GM12801 (cell line): ENCODE measurements around the gene JPT1.

Experiments used
- TF ChIP-seq, protein P1 (sequence below): IDR thresholded peaks from one replicate; pipeline ENCODE4 v1.5.1; 2011; ENCODE audit warnings: control low read depth; ENCODE audit not compliant: insufficient read length; ENCODE audit errors: extremely low read depth

The JPT1 gene

DNA sequence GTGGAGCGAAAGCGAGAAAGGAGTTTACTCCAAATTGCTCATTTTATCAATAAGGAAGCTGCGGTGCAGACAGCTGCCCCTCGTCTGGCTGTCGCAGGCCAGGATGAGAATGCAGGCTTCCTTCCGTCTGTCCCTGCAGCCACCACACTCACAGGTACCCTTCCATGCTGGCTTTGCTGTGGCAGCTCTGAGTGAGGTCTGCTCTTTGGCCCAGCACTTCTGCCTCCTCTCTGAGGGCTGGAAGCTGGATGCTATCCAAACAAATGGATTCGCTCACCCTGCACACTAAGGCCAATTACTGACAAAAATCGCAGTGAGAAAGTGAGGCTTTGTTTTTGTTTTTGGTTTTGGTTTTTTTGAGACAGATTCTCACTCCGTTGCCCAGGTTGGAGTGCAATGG is 37.6 kb downstream of the JPT1 start:
- TF ChIP-seq, protein P1, sequence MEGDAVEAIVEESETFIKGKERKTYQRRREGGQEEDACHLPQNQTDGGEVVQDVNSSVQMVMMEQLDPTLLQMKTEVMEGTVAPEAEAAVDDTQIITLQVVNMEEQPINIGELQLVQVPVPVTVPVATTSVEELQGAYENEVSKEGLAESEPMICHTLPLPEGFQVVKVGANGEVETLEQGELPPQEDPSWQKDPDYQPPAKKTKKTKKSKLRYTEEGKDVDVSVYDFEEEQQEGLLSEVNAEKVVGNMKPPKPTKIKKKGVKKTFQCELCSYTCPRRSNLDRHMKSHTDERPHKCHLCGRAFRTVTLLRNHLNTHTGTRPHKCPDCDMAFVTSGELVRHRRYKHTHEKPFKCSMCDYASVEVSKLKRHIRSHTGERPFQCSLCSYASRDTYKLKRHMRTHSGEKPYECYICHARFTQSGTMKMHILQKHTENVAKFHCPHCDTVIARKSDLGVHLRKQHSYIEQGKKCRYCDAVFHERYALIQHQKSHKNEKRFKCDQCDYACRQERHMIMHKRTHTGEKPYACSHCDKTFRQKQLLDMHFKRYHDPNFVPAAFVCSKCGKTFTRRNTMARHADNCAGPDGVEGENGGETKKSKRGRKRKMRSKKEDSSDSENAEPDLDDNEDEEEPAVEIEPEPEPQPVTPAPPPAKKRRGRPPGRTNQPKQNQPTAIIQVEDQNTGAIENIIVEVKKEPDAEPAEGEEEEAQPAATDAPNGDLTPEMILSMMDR = no peak

DNA sequence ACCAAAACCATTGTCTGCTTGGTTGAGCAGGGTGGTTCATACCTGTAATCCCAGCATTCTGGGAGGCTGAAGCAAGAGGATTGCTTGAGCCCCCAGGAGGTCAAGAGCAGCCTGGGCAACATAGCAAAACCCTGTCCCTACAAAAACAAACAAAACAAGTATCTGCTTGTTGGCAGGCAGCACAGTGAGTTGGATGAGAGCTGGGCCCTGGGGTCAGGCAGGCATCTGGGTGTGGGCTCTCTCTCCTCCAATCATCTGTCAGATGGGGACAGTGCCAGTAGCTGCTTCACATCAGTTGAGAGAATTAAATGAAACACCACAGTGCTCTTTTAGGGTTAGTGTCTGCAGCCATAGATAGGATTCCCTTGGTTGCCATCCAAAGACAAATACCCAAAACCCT is 38.8 kb downstream of the JPT1 start:
- TF ChIP-seq, protein P1 = no peak

DNA sequence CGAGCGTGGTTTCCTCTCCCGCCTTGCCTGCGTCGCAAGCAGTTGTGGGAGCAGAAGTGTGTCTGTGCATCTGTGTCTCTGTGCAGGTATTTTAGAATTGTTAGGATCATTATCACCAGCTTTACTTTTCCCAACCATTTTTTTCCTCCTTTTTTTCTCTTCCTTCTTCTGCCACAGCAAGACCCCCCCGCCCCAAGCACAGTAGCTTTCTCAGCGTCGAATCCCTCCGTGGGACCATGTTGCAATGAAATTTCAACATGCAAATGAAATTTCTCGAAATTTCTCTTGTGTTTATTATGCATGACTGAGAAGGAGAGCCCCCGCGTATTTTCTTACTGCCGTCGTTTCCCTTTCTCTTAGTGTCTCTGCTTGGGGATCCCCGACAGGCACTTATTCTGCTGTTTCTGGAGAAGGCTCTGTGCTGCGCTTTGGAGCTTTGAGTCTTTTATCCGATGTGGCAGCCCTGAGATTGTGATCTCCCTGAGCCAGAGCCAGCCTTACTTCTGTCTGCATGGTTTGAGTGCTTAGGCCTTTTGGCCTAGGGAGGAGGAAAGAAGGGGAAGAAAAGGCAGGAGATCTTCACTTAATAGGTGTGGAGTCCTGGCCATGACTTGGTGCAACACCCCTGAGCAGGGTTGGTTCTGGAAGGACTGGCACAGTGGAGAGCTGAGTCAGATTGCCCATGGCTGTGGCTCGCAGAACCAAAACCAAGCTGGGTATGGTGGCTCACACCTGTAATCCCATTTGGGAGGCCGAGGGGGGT is 39.6 kb downstream of the JPT1 start:
- TF ChIP-seq, protein P1 = no peak

DNA sequence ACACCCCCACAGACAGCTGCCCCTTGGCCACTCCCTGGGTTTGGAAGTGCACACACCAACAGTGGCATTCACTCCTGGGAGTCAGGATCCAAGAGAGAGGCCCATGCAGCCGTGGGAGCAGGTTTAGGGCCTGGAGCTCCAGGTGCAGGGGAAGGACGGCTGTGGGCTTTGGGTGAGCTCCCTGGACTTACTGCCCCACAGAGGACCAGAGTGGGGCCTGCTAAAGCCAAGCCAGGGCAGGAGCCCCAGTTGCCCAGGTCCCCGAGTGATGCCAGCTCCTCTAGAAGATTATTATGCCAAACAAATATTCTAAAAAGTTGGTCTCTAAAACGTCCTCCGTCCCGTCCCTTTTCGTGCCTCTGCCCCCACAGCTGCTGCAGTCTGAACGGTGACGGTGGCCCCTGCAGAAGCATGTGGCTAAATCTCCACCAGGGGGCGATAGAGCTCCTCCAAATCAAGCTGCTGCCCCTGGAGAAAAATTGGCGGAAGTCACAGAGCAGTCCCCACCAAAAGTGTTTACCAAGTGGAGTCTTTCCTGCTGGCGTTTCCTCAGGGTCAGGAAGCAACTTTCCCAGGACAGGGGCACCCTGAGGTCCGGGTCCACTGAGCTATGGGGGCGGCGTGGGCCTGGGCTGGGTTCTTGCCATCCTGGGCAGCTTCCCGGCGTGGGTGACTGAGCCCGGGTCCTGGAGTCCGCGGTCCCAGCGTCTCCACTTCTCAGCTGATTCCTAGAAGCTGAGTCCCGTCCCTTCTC is 40.3 kb downstream of the JPT1 start:
- TF ChIP-seq, protein P1 = peak; percentile 67

DNA sequence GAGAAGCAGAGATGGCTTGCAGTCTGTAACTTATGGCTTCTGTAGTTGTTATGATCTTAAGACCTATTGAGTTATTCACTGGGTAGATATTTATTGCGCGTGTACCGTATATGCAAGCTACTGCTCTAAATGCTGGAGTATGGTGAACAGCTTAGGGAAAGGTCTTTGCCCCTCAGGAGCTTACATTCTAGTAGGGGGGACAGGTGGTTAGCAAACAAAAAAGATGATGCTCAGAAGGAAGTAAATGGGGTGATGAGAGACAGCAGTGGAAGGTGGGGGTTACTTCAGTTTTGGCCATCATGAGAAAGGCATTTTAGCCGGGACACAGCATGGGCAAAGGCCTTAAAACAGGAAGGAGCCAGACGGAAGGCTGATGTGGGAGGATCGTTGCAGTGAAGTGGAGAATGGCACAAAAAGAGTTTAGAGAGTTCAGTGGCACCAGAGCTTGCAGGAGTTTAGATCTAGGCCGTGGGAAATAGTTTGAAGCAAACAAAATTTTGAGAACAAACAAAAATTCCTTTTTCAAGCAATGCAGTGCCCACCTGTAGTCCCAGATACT is 42.5 kb downstream of the JPT1 start:
- TF ChIP-seq, protein P1 = no peak

DNA sequence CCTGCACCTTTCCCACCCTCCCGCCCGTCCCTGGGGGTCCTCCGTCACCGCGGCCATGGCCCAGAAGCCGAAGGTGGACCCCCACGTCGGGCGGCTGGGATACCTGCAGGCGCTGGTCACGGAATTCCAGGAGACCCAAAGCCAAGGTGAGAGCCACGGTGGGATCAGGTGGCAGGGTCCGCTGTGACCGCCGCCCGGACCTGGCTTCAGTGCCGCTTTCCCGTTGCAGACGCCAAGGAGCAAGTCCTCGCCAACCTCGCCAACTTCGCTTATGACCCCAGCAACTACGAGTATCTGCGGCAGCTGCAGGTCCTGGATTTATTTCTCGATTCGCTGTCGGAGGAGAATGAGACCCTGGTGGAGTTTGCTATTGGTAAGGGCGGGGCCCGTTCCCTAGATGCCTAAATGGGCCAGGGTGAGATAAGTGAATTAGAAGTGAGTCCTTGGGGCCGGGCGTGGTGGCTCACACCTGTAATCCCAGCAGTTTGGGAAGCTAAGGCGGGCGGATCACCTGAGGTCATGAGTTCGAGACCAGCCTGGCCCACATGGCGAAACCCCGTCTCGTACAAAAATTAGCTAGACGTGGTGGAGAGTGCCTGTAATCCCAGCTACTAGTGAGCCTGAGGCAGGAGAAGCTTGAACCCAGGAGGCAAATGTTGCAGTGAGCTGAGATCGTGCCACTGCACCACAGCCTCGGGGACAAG is 43.9 kb downstream of the JPT1 start:
- TF ChIP-seq, protein P1 = no peak
